NCI-H146 treated with DMSO at 0.1 percent for 48 hours (cell line): ENCODE measurements around the gene FGFBP3.

Experiments
- DNase-seq: peaks from one replicate; lab custom pipeline; 2025; ENCODE audit not compliant: unreplicated experiment; lab: John Stamatoyannopoulos, UW

The FGFBP3 gene

GRCh38 chr10:91856637-91857036 is 52.6 kb downstream of the FGFBP3 start:
- no peak for DNase-seq
